ENCODE results near the gene AXL. TPM values are rescaled to one million over a fixed set of nuclear protein-coding genes. Genes with fewer than 3 reads are reported as not detected.

Gene AXL
- total and polyA plus RNA-seq, 2 of the 8 experiments (the other 6 are each of a cell fraction or from before 2014, with no cell fraction given): 35.3 to 51.0 TPM

- Histone ChIP-seq H4K20me1 (replicated peaks in 1 of 2; ENCODE audit: control insufficient read depth in 1 of 2, insufficient read depth in 2 of 2, low read length in 2 of 2) (no peaks in the 10 kb centered on the region), H4K91ac (replicated peaks; ENCODE audit: insufficient read length, low read length) (no peak overlapping the region), H3K36me3 (ENCODE audit: control insufficient read depth in 2 of 4, insufficient read depth in 4 of 4, low read length in 3 of 4) (peaks cover 8 to 61% (median 35%) of the 10 kb centered on the region in 4 experiments; a peak in 7 of 8 replicates), H3K27ac (ENCODE audit: low read depth, low read length) (no peak overlapping the region), H3K18ac (ENCODE audit: extremely low read depth, low read length) (no peak overlapping the region), H3K4ac (replicated peaks; ENCODE audit: insufficient read length, low read depth, low read length) (no peak overlapping the region), H2AK5ac (ENCODE audit: low read depth, low read length) (no peak overlapping the region), H2BK20ac (ENCODE audit: low read length) (no peak overlapping the region), H2AFZ (ENCODE audit: low read length) (no peak overlapping the region), H3K23me2 (ENCODE audit: low read depth, low read length) (no peaks in the 10 kb centered on the region), H3K79me2 (ENCODE audit: control insufficient read depth in 1 of 2, insufficient read depth in 2 of 2, low read length in 2 of 2) (no peaks in the 10 kb centered on the region), H2BK12ac (ENCODE audit: low read depth, low read length) (no peak overlapping the region), H3K56ac (replicated peaks; ENCODE audit: insufficient read length, low read depth, low read length) (no peak overlapping the region), H2BK5ac (ENCODE audit: low read depth, low read length) (no peak overlapping the region), H3K27me3 (replicated peaks in 1 of 4; ENCODE audit: control insufficient read depth in 3 of 4, extremely low read depth in 1 of 4, insufficient read depth in 3 of 4, low read length in 3 of 4) (no peaks in the 10 kb centered on the region), H3K4me2 (ENCODE audit: insufficient read depth in 1 of 2, low read depth in 2 of 2, low read length in 2 of 2) (no peak overlapping the region), H2BK15ac (ENCODE audit: low read length) (no peak overlapping the region), H4K8ac (ENCODE audit: extremely low read depth, insufficient read depth, low read length) (no peak overlapping the region), H3K79me1 (ENCODE audit: low read depth, low read length) (no peaks in the 10 kb centered on the region; the same call in 1 of the 2 replicates), H2BK120ac (replicated peaks; ENCODE audit: low read depth, low read length) (no peak overlapping the region), H3K4me1 (replicated peaks in 1 of 4; ENCODE audit: control insufficient read depth in 3 of 4, insufficient read depth in 4 of 4, low read length in 3 of 4) (no peaks in the 10 kb centered on the region), H4K5ac (ENCODE audit: insufficient read length, low read depth, low read length) (no peak overlapping the region), H3K9me3 (ENCODE audit: insufficient read depth in 2 of 2, low read depth in 1 of 2, low read length in 1 of 2) (no peaks in the 10 kb centered on the region), H3K4me3 (ENCODE audit: extremely low read depth in 1 of 4, insufficient read depth in 2 of 4, low read depth in 3 of 4, low read length in 4 of 4) (no peak overlapping the region), H3K14ac (ENCODE audit: insufficient read length) (no peak overlapping the region), H3K23ac (ENCODE audit: insufficient read length) (no peak overlapping the region), H3K9ac (replicated peaks in 1 of 4; ENCODE audit: extremely low read depth in 1 of 4, low read depth in 3 of 4, low read length in 3 of 4) (no peak overlapping the region)
- DNase-seq (ENCODE audit: low read depth in 1 of 2, low spot score in 2 of 2): no peak
- ChIA-PET POLR2A (ENCODE audit: partially characterized antibody) (interaction anchor here (1.8 kb wide), 1 partner anchor 10 kb away, joined by 5 read pairs; no protein-coding TSS in a partner anchor), CTCF (ENCODE audit: partially characterized antibody) (interaction anchor here (0.6 to 1.1 kb wide), 4 partner anchors 13 to 1780 kb away, joined by 3 to 4 read pairs (median 3); no protein-coding TSS in a partner anchor)
- FAIRE-seq: no peak
- TF ChIP-seq NRF1 (IDR thresholded peaks at IDR 0.05; ENCODE audit: low read depth, low read length): no peak
- no peak for TF ChIP-seq TAF1 (IDR thresholded peaks at IDR 0.05; ENCODE audit: low read depth, low read length)
- TF ChIP-seq RFX5 (IDR thresholded peaks at IDR 0.05; ENCODE audit: borderline replicate concordance, low read depth, low read length): no peak
- no peak for TF ChIP-seq HDAC6 (IDR thresholded peaks at IDR 0.05; ENCODE audit: low read depth, low read length)
- TF ChIP-seq ASH2L (IDR thresholded peaks at IDR 0.05; ENCODE audit: low read length): no peak
- TF ChIP-seq SAP30 (IDR thresholded peaks at IDR 0.05; ENCODE audit: insufficient read depth, insufficient replicate concordance, low read length): no peak
- TF ChIP-seq USF2 (IDR thresholded peaks at IDR 0.05; ENCODE audit: low read length): no peak
- TF ChIP-seq RXRA (IDR thresholded peaks at IDR 0.05; ENCODE audit: insufficient read depth, low read depth, low read length): no peak
- no peak for TF ChIP-seq CTBP2 (IDR thresholded peaks at IDR 0.05; ENCODE audit: borderline replicate concordance, insufficient read depth, insufficient read length, low read length)
- TF ChIP-seq YY1 (IDR thresholded peaks at IDR 0.05; ENCODE audit: low read depth, low read length): no peak
- TF ChIP-seq NANOG (IDR thresholded peaks at IDR 0.05; ENCODE audit: insufficient read depth, low read depth, low read length, poor library complexity, severe bottlenecking): no peak
- no peak for TF ChIP-seq GABPA (IDR thresholded peaks at IDR 0.05; ENCODE audit: borderline replicate concordance, insufficient read depth, low read length)
- no peak for TF ChIP-seq GTF2F1 (IDR thresholded peaks at IDR 0.05; ENCODE audit: borderline replicate concordance, low read depth, low read length)
- no peak for TF ChIP-seq CHD2 (IDR thresholded peaks at IDR 0.05; ENCODE audit: low read length)
Measured at GRCh38 chr19:41255171-41255570, 36.1 kb downstream of the AXL start.

Measured in H1 (cell line).